HG03159 (cell line): Measurements from ENCODE around the gene SLN.

Source experiments
- ATAC-seq: cut with Tn5 transposase; IDR thresholded peaks from one replicate; pipeline ENCODE4 v1.9.1; 2021; ENCODE audit warnings: mild to moderate bottlenecking, moderate library complexity; ENCODE audit not compliant: unreplicated experiment

SLN gene

GRCh38 chr11:107688322-107688918 is 23.4 kb downstream of the SLN start:
- no peak for ATAC-seq

GRCh38 chr11:107683807-107684206 is 28.0 kb downstream of the SLN start:
- ATAC-seq, result peak; percentile 53

GRCh38 chr11:107683061-107683460 is 28.8 kb downstream of the SLN start:
- no peak for ATAC-seq

- ATAC-seq, result no peak
Measured at GRCh38 chr11:107682572-107682971, 29.3 kb downstream of the SLN start.

GRCh38 chr11:107682171-107682570 is 29.7 kb downstream of the SLN start:
- ATAC-seq, result no peak

- no peak for ATAC-seq
Measured at GRCh38 chr11:107679255-107680024, 32.4 kb downstream of the SLN start.

GRCh38 chr11:107678632-107678971 is 33.3 kb downstream of the SLN start:
- ATAC-seq, result no peak

- no peak for ATAC-seq
Measured at GRCh38 chr11:107677924-107678631, 33.8 kb downstream of the SLN start.

- no peak for ATAC-seq
Measured at GRCh38 chr11:107676336-107677057, 35.4 kb downstream of the SLN start.

- ATAC-seq, result no peak
Measured at GRCh38 chr11:107675902-107676301, 36.0 kb downstream of the SLN start.

- no peak for ATAC-seq
Measured at GRCh38 chr11:107669893-107670601, 41.8 kb downstream of the SLN start.

- no peak for ATAC-seq
Measured at GRCh38 chr11:107669191-107669740, 42.6 kb downstream of the SLN start.

GRCh38 chr11:107666911-107667613 is 44.8 kb downstream of the SLN start:
- no peak for ATAC-seq

GRCh38 chr11:107665018-107665417 is 46.8 kb downstream of the SLN start:
- no peak for ATAC-seq

- no peak for ATAC-seq
Measured at GRCh38 chr11:107661656-107662055, 50.2 kb downstream of the SLN start.

GRCh38 chr11:107660066-107660465 is 51.8 kb downstream of the SLN start:
- ATAC-seq, result no peak

GRCh38 chr11:107659310-107659709 is 52.5 kb downstream of the SLN start:
- no peak for ATAC-seq
